Loucy (cell line): Measurements from ENCODE around the gene WWOX.

Experiments used
- H2AFZ ChIP-seq: fragments of 200-600 bp; sonication (generic); 2 replicates; pipeline ENCODE4 v1.6.0; 2016; ENCODE audit warnings: antibody characterized with exemption, mild to moderate bottlenecking, low read length, moderate library complexity
- H3F3A ChIP-seq: fragments of 200-600 bp; 2 replicates; pipeline ENCODE4 v1.6.0; 2016; ENCODE audit warnings: antibody characterized with exemption, low read depth, mild to moderate bottlenecking
- H3K27me3 ChIP-seq: fragments of 200-600 bp; sonication (generic); 2 replicates; pipeline ENCODE4 v1.6.1; 2014; ENCODE audit warnings: low read length, mild to moderate bottlenecking; ENCODE audit not compliant: insufficient read depth, poor library complexity, severe bottlenecking
- H3K36me3 ChIP-seq: fragments of 200-600 bp; sonication (generic); 2 replicates; pipeline ENCODE4 v1.6.1; 2016; ENCODE audit warnings: low read length; ENCODE audit not compliant: insufficient read depth
- H3K4me1 ChIP-seq: fragments of 200-600 bp; sonication (generic); 2 replicates; pipeline ENCODE4 v1.5.1; 2014; ENCODE audit warnings: low read length, mild to moderate bottlenecking; ENCODE audit not compliant: insufficient read depth, poor library complexity, severe bottlenecking
- H3K4me2 ChIP-seq: fragments of 200-600 bp; sonication (generic); 2 replicates; pipeline ENCODE4 v1.6.0; 2014; ENCODE audit warnings: antibody characterized with exemption, low read length, low read depth, mild to moderate bottlenecking; ENCODE audit not compliant: poor library complexity, severe bottlenecking
- H3K4me3 ChIP-seq: fragments of 200-600 bp; sonication (generic); 2 replicates; pipeline ENCODE4 v1.5.1; 2014; ENCODE audit warnings: low read length, mild to moderate bottlenecking, mixed read lengths; ENCODE audit not compliant: poor library complexity, severe bottlenecking
- H3K79me2 ChIP-seq: fragments of 200-600 bp; sonication (generic); 2 replicates; pipeline ENCODE4 v1.6.1; 2014; ENCODE audit warnings: low read length; ENCODE audit not compliant: insufficient read depth
- H3K9ac ChIP-seq: fragments of 200-600 bp; sonication (generic); 2 replicates; pipeline ENCODE4 v1.6.0; 2014; ENCODE audit warnings: mild to moderate bottlenecking, low read depth, low read length, moderate library complexity; ENCODE audit not compliant: poor library complexity, severe bottlenecking
- H3K9me2 ChIP-seq: fragments of 200-600 bp; sonication (generic); replicated peaks from 2 replicates; pipeline ENCODE4 v1.6.1; 2016; ENCODE audit warnings: low read depth, low read length, mixed read lengths
- H3K9me3 ChIP-seq: fragments of 200-600 bp; sonication (generic); 2 replicates; pipeline ENCODE4 v1.6.1; 2014; ENCODE audit warnings: mild to moderate bottlenecking, antibody characterized with exemption, low read length, low read depth; ENCODE audit not compliant: insufficient read depth
- H4K20me1 ChIP-seq: fragments of 200-600 bp; sonication (generic); 2 replicates; pipeline ENCODE4 v1.6.0; 2014; ENCODE audit warnings: antibody characterized with exemption, low read length, mild to moderate bottlenecking; ENCODE audit not compliant: insufficient read depth, poor library complexity, severe bottlenecking
- EZH2phosphoT487 ChIP-seq: fragments of 200-600 bp; IDR thresholded peaks from 2 replicates; pipeline ENCODE4 v1.6.1; 2018; ENCODE audit warnings: antibody characterized with exemption, mild to moderate bottlenecking, moderate library complexity, borderline replicate concordance
- TF ChIP-seq, protein P1 (sequence below): fragments of 200-600 bp; sonication (generic); conservative IDR thresholded peaks from 2 replicates; pipeline ENCODE4 v1.5.1; 2014; ENCODE audit warnings: mild to moderate bottlenecking, antibody characterized with exemption, low read length

The WWOX gene

DNA sequence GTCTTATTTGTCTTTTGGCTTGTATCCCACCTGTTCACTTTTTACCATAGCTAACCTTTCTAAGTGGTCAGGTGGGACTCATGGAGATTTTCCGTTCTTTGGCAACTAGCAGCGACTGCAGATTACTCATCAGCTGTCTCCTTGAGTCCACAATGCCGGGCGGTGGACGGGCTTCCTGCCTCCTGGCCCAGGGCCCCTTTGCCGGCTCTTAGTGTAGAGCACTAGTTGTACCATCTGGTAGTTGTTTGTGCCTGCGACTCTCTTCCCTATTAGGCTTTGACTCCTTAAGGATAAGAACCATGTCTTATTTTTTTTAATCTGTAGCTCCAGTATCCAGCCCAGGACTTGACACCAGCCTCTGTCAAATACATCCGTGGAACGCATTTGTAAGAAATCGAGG is 399.9 kb downstream of the WWOX start:
- no peak overlapping the region for H2AFZ ChIP-seq
- H3K9me2 ChIP-seq, result no peaks in the 10 kb centered on the region
- no peaks in the 10 kb centered on the region for H3F3A ChIP-seq
- no peak overlapping the region for H3K4me2 ChIP-seq
- no peaks in the 10 kb centered on the region for H3K9me3 ChIP-seq
- TF ChIP-seq EZH2phosphoT487, result no peak
- TF ChIP-seq, protein P1, sequence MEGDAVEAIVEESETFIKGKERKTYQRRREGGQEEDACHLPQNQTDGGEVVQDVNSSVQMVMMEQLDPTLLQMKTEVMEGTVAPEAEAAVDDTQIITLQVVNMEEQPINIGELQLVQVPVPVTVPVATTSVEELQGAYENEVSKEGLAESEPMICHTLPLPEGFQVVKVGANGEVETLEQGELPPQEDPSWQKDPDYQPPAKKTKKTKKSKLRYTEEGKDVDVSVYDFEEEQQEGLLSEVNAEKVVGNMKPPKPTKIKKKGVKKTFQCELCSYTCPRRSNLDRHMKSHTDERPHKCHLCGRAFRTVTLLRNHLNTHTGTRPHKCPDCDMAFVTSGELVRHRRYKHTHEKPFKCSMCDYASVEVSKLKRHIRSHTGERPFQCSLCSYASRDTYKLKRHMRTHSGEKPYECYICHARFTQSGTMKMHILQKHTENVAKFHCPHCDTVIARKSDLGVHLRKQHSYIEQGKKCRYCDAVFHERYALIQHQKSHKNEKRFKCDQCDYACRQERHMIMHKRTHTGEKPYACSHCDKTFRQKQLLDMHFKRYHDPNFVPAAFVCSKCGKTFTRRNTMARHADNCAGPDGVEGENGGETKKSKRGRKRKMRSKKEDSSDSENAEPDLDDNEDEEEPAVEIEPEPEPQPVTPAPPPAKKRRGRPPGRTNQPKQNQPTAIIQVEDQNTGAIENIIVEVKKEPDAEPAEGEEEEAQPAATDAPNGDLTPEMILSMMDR, result no peak
- no peaks in the 10 kb centered on the region for H3K27me3 ChIP-seq
- no peaks in the 10 kb centered on the region for H4K20me1 ChIP-seq
- H3K4me1 ChIP-seq, result peaks cover 18% of the 10 kb centered on the region
- H3K79me2 ChIP-seq, result no peaks in the 10 kb centered on the region
- H3K9ac ChIP-seq, result no peak overlapping the region
- H3K4me3 ChIP-seq, result no peak overlapping the region
- no peaks in the 10 kb centered on the region for H3K36me3 ChIP-seq

DNA sequence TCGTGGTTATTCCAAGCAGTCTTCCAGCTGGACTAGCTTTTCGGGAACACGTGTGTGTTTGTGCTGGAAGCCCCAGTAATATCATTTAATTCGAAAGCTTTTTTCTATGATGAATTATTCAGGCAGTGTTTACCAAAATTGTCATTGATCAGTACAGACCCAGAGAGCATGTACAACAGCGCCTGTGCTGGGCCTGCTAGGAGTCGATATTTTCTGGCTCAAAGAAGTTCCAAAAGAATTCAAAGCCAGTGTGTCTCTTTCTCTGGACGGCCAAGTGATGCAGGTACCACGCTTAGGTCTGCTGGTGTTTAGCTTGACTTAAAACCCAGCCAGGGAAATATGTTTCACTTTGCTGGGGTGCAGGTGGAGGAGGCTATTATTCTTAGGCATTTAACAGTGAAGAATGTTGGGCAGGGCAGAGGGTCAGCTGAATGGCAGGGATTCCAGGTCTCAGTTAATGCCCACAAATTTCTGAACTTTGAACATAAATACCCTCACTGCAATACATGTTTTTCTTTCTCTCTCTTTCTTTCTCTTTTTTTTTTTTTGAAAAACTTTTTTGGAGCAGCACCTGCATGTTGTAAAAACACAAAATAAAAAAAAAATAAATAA is 401.3 kb downstream of the WWOX start:
- H3K9me3 ChIP-seq, result no peaks in the 10 kb centered on the region
- TF ChIP-seq EZH2phosphoT487, result no peak
- TF ChIP-seq, protein P1, result no peak
- H2AFZ ChIP-seq, result no peak overlapping the region
- H3K27me3 ChIP-seq, result no peaks in the 10 kb centered on the region
- no peaks in the 10 kb centered on the region for H3K36me3 ChIP-seq
- no peak overlapping the region for H3K4me2 ChIP-seq
- H3K9ac ChIP-seq, result no peak overlapping the region
- H3F3A ChIP-seq, result no peaks in the 10 kb centered on the region
- H3K79me2 ChIP-seq, result no peaks in the 10 kb centered on the region
- peaks cover 18% of the 10 kb centered on the region for H3K4me1 ChIP-seq
- no peaks in the 10 kb centered on the region for H3K9me2 ChIP-seq
- no peak overlapping the region for H3K4me3 ChIP-seq
- H4K20me1 ChIP-seq, result no peaks in the 10 kb centered on the region

DNA sequence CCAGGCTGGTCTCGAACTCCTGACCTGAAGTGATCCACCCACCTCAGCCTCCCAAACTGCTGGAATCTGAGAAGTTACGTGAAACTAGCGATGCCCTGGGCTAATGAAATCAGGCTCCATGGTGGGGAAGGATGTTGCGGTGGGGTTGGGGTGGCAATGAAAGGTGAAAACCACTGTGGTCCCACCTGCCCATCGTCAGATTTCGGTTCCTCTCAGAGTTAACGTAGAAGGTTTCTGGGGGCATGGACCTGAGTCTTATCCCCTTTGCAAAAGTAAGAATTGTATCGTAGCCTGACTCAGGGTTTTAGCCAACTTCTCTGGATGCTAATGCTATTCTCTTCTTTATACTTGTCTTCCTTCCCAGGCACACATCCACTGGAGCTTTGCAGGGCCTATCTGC is 402.3 kb downstream of the WWOX start:
- Histone ChIP-seq H2AFZ (no peak overlapping the region), H4K20me1 (no peaks in the 10 kb centered on the region), H3K36me3 (no peaks in the 10 kb centered on the region), H3F3A (no peaks in the 10 kb centered on the region), H3K9me2 (no peaks in the 10 kb centered on the region), H3K9ac (no peak overlapping the region), H3K4me2 (no peak overlapping the region), H3K79me2 (no peaks in the 10 kb centered on the region), H3K9me3 (no peaks in the 10 kb centered on the region), H3K27me3 (no peaks in the 10 kb centered on the region), H3K4me1 (peaks cover 18% of the 10 kb centered on the region), H3K4me3 (no peak overlapping the region)
- TF ChIP-seq, protein P1, result no peak
- no peak for TF ChIP-seq EZH2phosphoT487
